Epithelial cell of esophagus (primary cell): ENCODE measurements around the gene ZBTB24.
A peak's percentile ranks its signal among the peaks of the same experiment; 100 is the strongest.

Experiments used
- DNase-seq: peaks from one replicate; pipeline ENCODE4 v3.0.0; 2010; ENCODE audit warnings: low read depth
- H3K4me3 ChIP-seq: 2 replicates; pipeline ENCODE4 v1.5.1; 2011; ENCODE audit warnings: mild to moderate bottlenecking, low read length, control low read depth
- CTCF ChIP-seq: IDR thresholded peaks from 2 replicates; pipeline ENCODE4 v1.5.1; 2011; ENCODE audit warnings: low read depth, mild to moderate bottlenecking, low read length, control low read depth, inconsistent platforms; ENCODE audit not compliant: insufficient read depth; ENCODE audit errors: missing control alignments

Gene ZBTB24

GRCh38 chr6:109421184-109421583, 61.8 kb downstream of the ZBTB24 start:
- no peak for TF ChIP-seq CTCF
- no peak overlapping the region for H3K4me3 ChIP-seq
- no peak for DNase-seq

- no peak overlapping the region for H3K4me3 ChIP-seq
- TF ChIP-seq CTCF, result no peak
- peak; percentile 86 for DNase-seq
These were observed 62.3 kb downstream of the ZBTB24 start for GRCh38 chr6:109420751-109421150.

- H3K4me3 ChIP-seq, result no peak overlapping the region
- no peak for DNase-seq
- TF ChIP-seq CTCF, result no peak
These were observed 65.4 kb downstream of the ZBTB24 start for GRCh38 chr6:109417646-109418045.
